GM23338 (cell line): ENCODE measurements around the gene NFIC. TPM values are rescaled to one million over a fixed set of nuclear protein-coding genes. Genes with fewer than 3 reads are reported as not detected.

Experiments
- ATAC-seq: fragments of 200-7000 bp; cut with Tn5 transposase; 3 replicates; pipeline ENCODE4 v1.9.1; 2020
- DNase-seq: peaks from one replicate; pipeline ENCODE4 v3.0.0-alpha.2; 2015; ENCODE audit warnings: low spot score
- H2AFZ ChIP-seq: fragments of 200-600 bp; sonication (generic); 2 replicates; pipeline ENCODE4 v1.8.0; 2016; ENCODE audit warnings: antibody characterized with exemption, mild to moderate bottlenecking, moderate library complexity
- H3F3A ChIP-seq: fragments of 200-600 bp; sonication (generic); replicated peaks from 2 replicates; pipeline ENCODE4 v1.8.0; 2017; ENCODE audit warnings: antibody characterized with exemption, mixed run types, low read depth
- H3K27ac ChIP-seq: fragments of 200-600 bp; sonication (generic); 2 replicates; pipeline ENCODE4 v1.6.1; 2016; ENCODE audit warnings: low read depth
- H3K27me3 ChIP-seq: fragments of 200-600 bp; sonication (generic); 2 replicates; pipeline ENCODE4 v1.8.0; 2016; ENCODE audit warnings: mild to moderate bottlenecking, mixed run types, moderate library complexity; ENCODE audit not compliant: insufficient read depth
- H3K36me3 ChIP-seq: fragments of 200-600 bp; sonication (generic); 2 replicates; pipeline ENCODE4 v1.8.0; 2016; ENCODE audit warnings: mild to moderate bottlenecking; ENCODE audit not compliant: insufficient read depth
- H3K4me1 ChIP-seq: fragments of 200-600 bp; sonication (generic); 2 replicates; pipeline ENCODE4 v1.8.0; 2016; ENCODE audit warnings: mild to moderate bottlenecking, moderate library complexity; ENCODE audit not compliant: insufficient read depth
- H3K4me2 ChIP-seq: fragments of 200-600 bp; sonication (generic); 2 replicates; pipeline ENCODE4 v1.7.1; 2017; ENCODE audit warnings: mixed run types
- H3K4me3 ChIP-seq: fragments of 200-600 bp; sonication (generic); 2 replicates; pipeline ENCODE4 v1.6.1; 2016; ENCODE audit warnings: mixed run types
- H3K79me2 ChIP-seq: fragments of 200-600 bp; sonication (generic); replicated peaks from 2 replicates; pipeline ENCODE4 v1.8.0; 2017; ENCODE audit warnings: mild to moderate bottlenecking; ENCODE audit not compliant: insufficient read depth
- H3K9me2 ChIP-seq: fragments of 200-600 bp; sonication (generic); 2 replicates; pipeline ENCODE4 v1.8.0; 2017; ENCODE audit not compliant: insufficient read depth
- H4K20me1 ChIP-seq: fragments of 200-600 bp; sonication (generic); replicated peaks from 2 replicates; pipeline ENCODE4 v1.8.0; 2017; ENCODE audit warnings: mild to moderate bottlenecking; ENCODE audit not compliant: insufficient read depth
- H3K27ac Mint-ChIP-seq: 2 replicates; pipeline ENCODE4 v1.8.0; 2020; ENCODE audit warnings: inconsistent platforms, mild to moderate bottlenecking, moderate library complexity, mixed read lengths
- H3K27me3 Mint-ChIP-seq: 3 replicates; pipeline ENCODE4 v1.8.0; 2022; ENCODE audit warnings: low read depth, mild to moderate bottlenecking, moderate library complexity, mixed read lengths, inconsistent platforms; ENCODE audit not compliant: insufficient read depth, poor library complexity
- H3K36me3 Mint-ChIP-seq: 3 replicates; pipeline ENCODE4 v1.8.0; 2021; ENCODE audit warnings: low read depth, mild to moderate bottlenecking, inconsistent platforms, moderate library complexity, mixed read lengths
- H3K4me1 Mint-ChIP-seq: 3 replicates; pipeline ENCODE4 v1.8.0; 2020; ENCODE audit warnings: mild to moderate bottlenecking, inconsistent platforms, mixed read lengths
- H3K4me3 Mint-ChIP-seq: 3 replicates; pipeline ENCODE4 v1.8.0; 2021; ENCODE audit warnings: moderate library complexity, mild to moderate bottlenecking, inconsistent platforms, mixed read lengths
- H3K9me3 Mint-ChIP-seq: 3 replicates; pipeline ENCODE4 v1.8.0; 2020; ENCODE audit warnings: moderate library complexity, mild to moderate bottlenecking, inconsistent platforms, mixed read lengths
- CREB1 ChIP-seq: fragments of 250-450 bp; sonication (Bioruptor Pico); IDR thresholded peaks from 2 replicates; pipeline ENCODE4 v1.5.0; 2020; ENCODE audit warnings: low read depth, mild to moderate bottlenecking, moderate library complexity
- CTCF ChIP-seq, 2 experiments: fragments of 200-600 bp in 1 of 2; sonication (generic) in 1 of 2; conservative IDR thresholded peaks; 2 replicates each; pipeline versions ENCODE4 v1.5.1 to v1.6.1; 2016 to 2017; ENCODE audit warnings: antibody characterized with exemption in 2 of 2, low read depth in 2 of 2, mild to moderate bottlenecking in 2 of 2, moderate library complexity in 1 of 2
- EZH2phosphoT487 ChIP-seq: fragments of 200-600 bp; sonication (generic); IDR thresholded peaks from one replicate; pipeline ENCODE4 v1.8.1; 2018; ENCODE audit warnings: antibody characterized with exemption; ENCODE audit not compliant: unreplicated experiment
- REST ChIP-seq: IDR thresholded peaks from one replicate; pipeline ENCODE4 v1.6.1; 2018; ENCODE audit warnings: antibody characterized with exemption; ENCODE audit not compliant: unreplicated experiment
- ZNF462 ChIP-seq: fragments of 250-450 bp; sonication (Bioruptor Pico); IDR thresholded peaks from 2 replicates; pipeline ENCODE4 v1.5.0; 2020; ENCODE audit warnings: mild to moderate bottlenecking, moderate library complexity
- polyA plus RNA-seq: library from polyadenylated mRNA; unstranded; fragments of >200 nt; fragmentation: Nextera tagmentation; extraction: Ambion mirVana; gene quantifications from 2 replicates; pipeline ENCODE4 v1.2.1, GENCODE V29; 2016
- total RNA-seq: library from RNA; depleted of rRNA; stranded (reverse); fragments of >200 nt; shearing (Covaris generic); gene quantifications from 2 replicates; pipeline ENCODE4 v1.2.3, GENCODE V29; 2014

The NFIC gene
- total and polyA plus RNA-seq, 2 experiments from 2014 or later, result 1.3 to 5.3 TPM

GRCh38 chr19:3453840-3454239 is 87.5 kb downstream of the NFIC start:
- DNase-seq, result no peak
- no peaks in the 10 kb centered on the region for H3K36me3 ChIP-seq
- peaks cover 23% of the 10 kb centered on the region for H3K27me3 ChIP-seq
- H3K36me3 Mint-ChIP-seq, result no peaks in the 10 kb centered on the region
- no peaks in the 10 kb centered on the region for H3K9me2 ChIP-seq
- no peaks in the 10 kb centered on the region for H3F3A ChIP-seq
- H3K4me3 ChIP-seq, result no peak overlapping the region
- no peak overlapping the region for H3K4me3 Mint-ChIP-seq
- H3K4me1 ChIP-seq, result peaks cover 15% of the 10 kb centered on the region; the same call in 1 of the 2 replicates
- ATAC-seq, result no peak
- H3K4me1 Mint-ChIP-seq, result peaks cover 9% of the 10 kb centered on the region
- no peaks in the 10 kb centered on the region; the same call in 1 of the 2 replicates for H4K20me1 ChIP-seq
- H3K27ac Mint-ChIP-seq, result no peak overlapping the region
- H2AFZ ChIP-seq, result no peak overlapping the region
- TF ChIP-seq CTCF (conservative IDR thresholded peaks at IDR 0.05; ENCODE audit: low read depth in 2 of 2) (no peak), REST (no peak), CREB1 (no peak), EZH2phosphoT487 (no peak), ZNF462 (no peak)
- H3K4me2 ChIP-seq, result no peak overlapping the region
- no peaks in the 10 kb centered on the region; the same call in 2 of the 3 replicates for H3K9me3 Mint-ChIP-seq
- H3K27ac ChIP-seq, result no peak overlapping the region
- peaks cover 8% of the 10 kb centered on the region for H3K27me3 Mint-ChIP-seq
- no peaks in the 10 kb centered on the region for H3K79me2 ChIP-seq
